HK-2 (cell line): ENCODE results near the gene ADCY5.
A peak's percentile ranks its signal among the peaks of the same experiment; 100 is the strongest.
"Not testable (repeated sequence)": the region's sequence is repeated elsewhere in the genome, so short reads cannot be mapped to it uniquely, and the experiment has no call there.

ENCODE experiments used
- DNase-seq: peaks from one replicate; pipeline ENCODE4 v3.0.0-alpha.2; 2018; ENCODE audit not compliant: unreplicated experiment

ADCY5 gene

DNA sequence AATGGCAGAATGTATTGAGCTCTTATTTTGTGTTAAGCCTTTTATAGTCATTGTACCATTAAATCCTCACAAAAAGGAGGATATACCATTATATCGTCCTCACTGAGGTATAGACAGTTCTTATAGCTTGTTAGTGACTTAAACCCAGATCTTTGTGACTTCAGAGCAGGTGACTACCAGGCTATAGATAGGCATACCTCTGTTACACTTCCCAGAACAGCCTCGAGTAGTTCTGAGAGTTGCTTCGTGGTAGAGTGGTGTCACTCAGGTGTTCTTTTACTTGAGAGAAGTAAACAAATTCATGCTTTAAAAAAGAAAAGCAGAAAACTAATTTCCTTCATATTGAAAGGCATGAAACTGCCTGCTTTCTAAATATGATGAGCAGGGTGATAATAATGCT, 187.2 kb downstream of the ADCY5 start:
- no peak for DNase-seq

DNA sequence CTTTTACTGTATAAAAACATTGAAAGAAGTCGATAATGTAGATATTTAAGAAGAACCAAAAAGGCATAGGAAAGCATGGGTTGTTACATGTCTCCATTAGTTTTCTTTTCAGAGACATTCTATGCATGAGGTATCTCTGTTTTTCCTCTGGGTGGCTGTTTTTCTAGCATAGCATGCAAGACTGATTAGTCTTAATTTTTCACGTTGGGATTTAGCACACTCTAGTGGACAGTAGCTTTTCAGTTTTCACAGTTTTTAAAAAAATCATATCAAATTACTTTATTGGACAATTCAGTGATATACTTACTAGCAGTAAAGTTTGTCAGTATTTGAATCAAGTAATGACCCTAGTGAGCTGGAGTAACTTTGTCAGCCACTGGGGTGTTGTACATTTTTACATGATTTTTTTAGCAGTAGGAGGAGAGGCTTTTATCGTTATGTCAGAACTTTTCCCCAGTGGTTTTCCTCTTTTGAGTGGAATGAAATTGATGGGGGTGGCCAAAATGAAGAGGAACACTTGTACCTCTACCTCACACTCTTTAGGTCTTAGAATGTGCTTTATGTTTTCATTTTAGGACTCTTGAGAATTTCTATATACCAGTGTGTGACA, 190.0 kb downstream of the ADCY5 start:
- DNase-seq: no peak

GRCh38 chr3:123258359-123258758, 190.5 kb downstream of the ADCY5 start:
- DNase-seq: no peak

DNA sequence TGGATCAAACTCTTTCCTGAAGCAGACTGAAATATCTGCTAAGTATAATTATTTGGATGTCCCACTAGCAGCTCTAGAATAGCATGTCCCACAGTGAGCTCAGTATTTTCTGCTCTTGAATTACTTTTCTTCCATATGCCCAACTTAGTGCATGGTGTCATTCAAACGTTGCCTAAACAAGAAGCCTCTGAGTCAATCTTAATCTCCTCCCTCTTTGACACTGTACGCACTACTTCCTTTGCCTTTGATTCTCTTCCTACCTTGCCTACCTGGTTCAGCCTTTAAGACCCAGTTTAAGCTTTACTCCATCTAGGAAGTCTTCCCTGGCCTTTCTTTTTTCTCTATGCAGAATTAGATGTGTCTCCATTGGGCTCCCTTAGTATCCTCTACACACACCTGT, 192.6 kb downstream of the ADCY5 start:
- no peak for DNase-seq

DNA sequence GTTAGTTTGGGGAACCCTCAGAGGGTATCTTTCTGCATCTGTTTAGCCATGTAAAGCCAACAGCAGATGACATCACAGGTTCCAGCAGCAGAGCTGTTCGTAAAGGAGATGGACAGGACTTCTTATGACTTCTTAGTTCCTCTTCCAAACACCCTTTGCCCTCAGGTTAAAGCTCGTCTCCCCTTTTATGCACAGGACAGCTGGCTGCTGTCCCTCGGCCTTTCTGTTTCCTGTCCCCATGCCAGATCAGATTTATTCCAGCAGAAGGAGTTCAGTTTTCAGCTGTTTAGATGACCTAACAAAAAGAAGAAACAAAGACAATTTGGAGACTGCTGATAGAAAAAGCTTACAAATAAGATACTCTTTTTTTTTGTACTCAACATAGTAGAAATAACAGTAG, 202.0 kb downstream of the ADCY5 start:
- no peak for DNase-seq

GRCh38 chr3:123244128-123244527, 204.8 kb downstream of the ADCY5 start:
- DNase-seq: peak; percentile 17

GRCh38 chr3:123239756-123240155, 209.1 kb downstream of the ADCY5 start:
- no peak for DNase-seq

- DNase-seq: not testable (repeated sequence)
Observed at GRCh38 chr3:123239186-123239585, 209.7 kb downstream of the ADCY5 start.

- DNase-seq: no peak
Observed at GRCh38 chr3:123236902-123237301, 212.0 kb downstream of the ADCY5 start.
